Tibial artery (tissue), 4 donors: ENCODE measurements around the gene HTR6.
"Not testable (repeated sequence)": the region's sequence is repeated elsewhere in the genome, so short reads cannot be mapped to it uniquely, and the experiment has no call there.

Source experiments
- DNase-seq, 2 donors: peaks; one replicate each; pipeline ENCODE4 v3.0.0-alpha.2; 2019
- H3K27ac ChIP-seq, 2 donors: fragments of 200-600 bp; sonication (generic) in 1 of 2; 1 replicate in 1 of 2; 2 replicates in 1 of 2; pipeline ENCODE4 v1.5.1; 2018 to 2019; ENCODE audit warnings: mild to moderate bottlenecking in 1 of 2
- H3K27me3 ChIP-seq, 2 donors: fragments of 200-600 bp; sonication (generic) in 1 of 2; one replicate each; pipeline versions ENCODE4 v1.5.1 to v1.6.0; 2016 to 2019
- H3K36me3 ChIP-seq, 3 donors: fragments of 200-600 bp; sonication (generic) in 2 of 3; one replicate each; pipeline ENCODE4 v1.5.1; 2016 to 2019; ENCODE audit warnings: mild to moderate bottlenecking in 2 of 3
- H3K4me1 ChIP-seq, 4 donors: fragments of 200-600 bp; sonication (generic) in 2 of 4; 1 replicate in 3 of 4; 2 replicates in 1 of 4; pipeline ENCODE4 v1.5.1; 2016 to 2019
- H3K4me3 ChIP-seq, 2 donors: fragments of 200-600 bp; sonication (generic) in 1 of 2; 1 replicate in 1 of 2; 2 replicates in 1 of 2; pipeline ENCODE4 v1.5.1; 2018 to 2019; ENCODE audit warnings: mild to moderate bottlenecking in 2 of 2
- H3K9me3 ChIP-seq, 3 donors: fragments of 200-600 bp; sonication (generic) in 1 of 3; one replicate each; pipeline ENCODE4 v1.5.1; 2016 to 2019
- intact Hi-C: fragments of 100-400 bp; cut with DNase I; formaldehyde crosslinking; loops from one replicate; pipeline ENCODE4 v1.15.0; 2023; ENCODE audit warnings: low total_unique reads
- TF ChIP-seq, protein P1 (sequence below), 2 experiments: fragments of 200-600 bp in 1 of 2; fragments of 450-650 bp in 1 of 2; IDR thresholded peaks; one replicate each; pipeline ENCODE4 v1.5.1; 2017 to 2019; ENCODE audit warnings: antibody characterized with exemption in 2 of 2, mild to moderate bottlenecking in 1 of 2, moderate library complexity in 1 of 2

The HTR6 gene

DNA sequence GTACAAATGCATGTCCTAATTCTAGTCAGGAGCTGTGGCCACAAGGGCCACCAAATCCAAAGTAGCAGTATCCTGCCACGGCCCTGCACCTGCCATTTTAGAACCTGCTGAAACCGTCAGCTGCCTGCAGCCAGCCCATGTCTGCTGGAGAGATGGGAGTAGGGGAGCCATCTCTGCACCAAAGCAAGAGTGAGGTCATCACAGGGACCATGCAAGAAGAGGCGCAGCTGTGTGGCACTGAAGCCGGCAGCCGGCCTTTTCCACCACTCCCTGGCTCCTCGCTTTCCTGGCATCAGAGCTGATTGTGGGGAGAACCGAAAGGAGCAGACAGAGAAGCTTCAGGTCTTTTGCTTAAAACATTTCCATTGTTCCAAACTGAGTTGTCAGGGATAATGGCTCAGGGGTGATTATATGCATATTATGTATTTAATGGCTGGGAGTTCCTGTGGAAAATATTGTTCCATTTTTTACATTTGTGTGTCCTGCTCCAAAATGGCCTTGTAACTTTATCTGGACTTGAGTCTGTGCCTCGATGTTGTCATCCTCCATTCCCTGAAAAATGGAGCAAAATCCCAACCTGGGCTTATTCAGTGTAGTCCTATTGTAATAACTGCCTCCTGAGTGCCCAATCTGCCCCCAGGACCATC is 39.3 kb upstream of the HTR6 start:
- H3K4me1 ChIP-seq = peaks cover 0 to 36% (median 10%) of the 10 kb centered on the region in 4 donors
- H3K27me3 ChIP-seq = no peaks in the 10 kb centered on the region
- TF ChIP-seq, protein P1, sequence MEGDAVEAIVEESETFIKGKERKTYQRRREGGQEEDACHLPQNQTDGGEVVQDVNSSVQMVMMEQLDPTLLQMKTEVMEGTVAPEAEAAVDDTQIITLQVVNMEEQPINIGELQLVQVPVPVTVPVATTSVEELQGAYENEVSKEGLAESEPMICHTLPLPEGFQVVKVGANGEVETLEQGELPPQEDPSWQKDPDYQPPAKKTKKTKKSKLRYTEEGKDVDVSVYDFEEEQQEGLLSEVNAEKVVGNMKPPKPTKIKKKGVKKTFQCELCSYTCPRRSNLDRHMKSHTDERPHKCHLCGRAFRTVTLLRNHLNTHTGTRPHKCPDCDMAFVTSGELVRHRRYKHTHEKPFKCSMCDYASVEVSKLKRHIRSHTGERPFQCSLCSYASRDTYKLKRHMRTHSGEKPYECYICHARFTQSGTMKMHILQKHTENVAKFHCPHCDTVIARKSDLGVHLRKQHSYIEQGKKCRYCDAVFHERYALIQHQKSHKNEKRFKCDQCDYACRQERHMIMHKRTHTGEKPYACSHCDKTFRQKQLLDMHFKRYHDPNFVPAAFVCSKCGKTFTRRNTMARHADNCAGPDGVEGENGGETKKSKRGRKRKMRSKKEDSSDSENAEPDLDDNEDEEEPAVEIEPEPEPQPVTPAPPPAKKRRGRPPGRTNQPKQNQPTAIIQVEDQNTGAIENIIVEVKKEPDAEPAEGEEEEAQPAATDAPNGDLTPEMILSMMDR (IDR thresholded peaks at IDR 0.05) = no peak
- H3K27ac ChIP-seq = no peak overlapping the region
- no peak for DNase-seq
- no peak overlapping the region for H3K4me3 ChIP-seq
- no peaks in the 10 kb centered on the region for H3K9me3 ChIP-seq
- intact Hi-C loops = no loop called here
- H3K36me3 ChIP-seq = peaks cover 30 to 56% (median 37%) of the 10 kb centered on the region in 3 donors

GRCh38 chr1:19628879-19629278 is 35.8 kb upstream of the HTR6 start:
- H3K4me3 ChIP-seq = no peak overlapping the region
- no peaks in the 10 kb centered on the region for H3K27me3 ChIP-seq
- peaks cover 25 to 44% (median 32%) of the 10 kb centered on the region in 3 donors for H3K36me3 ChIP-seq
- no peak for DNase-seq
- H3K4me1 ChIP-seq = peaks cover 0 to 13% (median 0%) of the 10 kb centered on the region in 4 donors
- peak overlapping the region in 1 of 2 donors; percentile 40 for H3K27ac ChIP-seq
- H3K9me3 ChIP-seq = no peaks in the 10 kb centered on the region
- TF ChIP-seq, protein P1 (IDR thresholded peaks at IDR 0.05) = no peak
- intact Hi-C loops = no loop called here

DNA sequence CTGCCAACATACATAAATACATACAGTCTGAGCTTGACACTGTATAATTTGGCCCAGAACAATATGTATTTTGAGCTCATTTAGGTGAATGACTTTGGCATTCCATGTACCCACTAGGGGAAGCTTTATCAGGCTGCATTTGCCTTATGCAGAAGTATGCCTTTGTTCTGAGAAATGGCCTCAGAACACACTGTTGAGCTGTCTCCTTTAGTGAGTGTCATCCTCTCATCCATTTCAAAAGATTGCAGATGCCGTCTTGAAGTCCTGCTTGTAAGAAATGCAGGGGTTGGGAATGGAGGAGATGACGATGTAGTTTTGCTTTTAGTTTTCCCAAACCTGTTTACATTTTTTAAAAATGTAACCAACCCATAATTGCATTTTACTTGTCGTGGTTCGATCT is 35.3 kb upstream of the HTR6 start:
- Histone ChIP-seq H3K27ac (no peak overlapping the region), H3K36me3 (peaks cover 21 to 39% (median 30%) of the 10 kb centered on the region in 3 donors), H3K27me3 (no peaks in the 10 kb centered on the region), H3K4me3 (no peak overlapping the region), H3K4me1 (peaks cover 0 to 13% (median 0%) of the 10 kb centered on the region in 4 donors), H3K9me3 (no peaks in the 10 kb centered on the region)
- no peak for DNase-seq
- intact Hi-C loops = no loop called here
- TF ChIP-seq, protein P1 (IDR thresholded peaks at IDR 0.05) = no peak

DNA sequence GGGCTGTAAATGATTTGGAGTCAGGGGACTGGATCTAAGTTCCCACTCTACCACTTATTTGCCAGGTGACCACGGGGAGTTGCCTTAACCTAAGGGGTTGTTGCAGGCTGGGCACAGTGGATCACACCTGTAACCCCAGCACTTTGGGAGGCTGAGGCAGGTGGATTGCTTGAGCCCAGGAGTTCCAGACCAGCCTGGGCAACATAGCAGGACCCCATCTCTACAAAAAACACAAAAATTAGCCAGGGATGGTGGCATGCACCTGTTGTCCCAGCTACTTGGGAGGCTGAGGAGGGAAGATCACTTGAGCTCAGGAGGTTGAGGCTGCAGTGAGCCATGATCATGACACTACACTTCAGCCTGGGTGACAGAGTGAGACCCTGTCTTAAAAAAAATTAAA is 34.5 kb upstream of the HTR6 start:
- H3K4me1 ChIP-seq = peaks cover 0 to 16% (median 0%) of the 10 kb centered on the region in 4 donors
- H3K27ac ChIP-seq, intact Hi-C loops, DNase-seq, H3K4me3 ChIP-seq, H3K27me3 ChIP-seq, H3K9me3 ChIP-seq: not testable (repeated sequence)
- H3K36me3 ChIP-seq = peaks cover 20 to 31% (median 28%) of the 10 kb centered on the region in 3 donors

- Histone ChIP-seq H3K9me3 (no peaks in the 10 kb centered on the region), H3K27me3 (no peaks in the 10 kb centered on the region), H3K36me3 (peaks cover 19 to 24% (median 21%) of the 10 kb centered on the region in 3 donors), H3K4me1 (peaks cover 0 to 23% (median under 1%) of the 10 kb centered on the region in 4 donors), H3K27ac (no peak overlapping the region), H3K4me3 (no peak overlapping the region)
- TF ChIP-seq, protein P1 (IDR thresholded peaks at IDR 0.05) = no peak
- DNase-seq = no peak
- intact Hi-C loops = no loop called here
Observed at GRCh38 chr1:19630720-19631395, 33.8 kb upstream of the HTR6 start.

DNA sequence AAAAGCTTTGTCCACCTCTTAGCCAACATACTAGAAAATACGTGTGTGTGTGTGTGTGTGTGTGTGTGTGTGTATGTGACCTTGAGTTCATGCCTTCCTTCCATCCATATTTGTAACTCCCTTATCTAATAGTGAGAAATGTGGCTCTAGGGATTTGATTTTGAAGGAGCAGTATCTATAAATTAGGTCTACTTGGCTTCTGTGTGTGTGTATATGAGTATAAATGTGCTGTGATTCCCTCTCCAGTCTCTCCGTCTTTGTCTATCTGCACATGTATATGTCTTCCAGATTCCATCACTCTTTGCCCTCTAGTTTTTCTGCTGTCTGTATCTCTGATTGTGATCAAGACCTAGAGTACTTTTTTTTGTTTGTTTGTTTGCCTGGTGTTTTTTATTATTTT is 32.5 kb upstream of the HTR6 start:
- DNase-seq = no peak
- H3K4me3 ChIP-seq = no peak overlapping the region
- H3K9me3 ChIP-seq = no peaks in the 10 kb centered on the region
- H3K27ac ChIP-seq = no peak overlapping the region
- intact Hi-C loops = no loop called here
- TF ChIP-seq, protein P1 (IDR thresholded peaks at IDR 0.05) = no peak
- H3K36me3 ChIP-seq = peaks cover 6 to 10% (median 8%) of the 10 kb centered on the region in 3 donors
- peaks cover 0 to 31% (median 4%) of the 10 kb centered on the region in 4 donors for H3K4me1 ChIP-seq
- no peaks in the 10 kb centered on the region for H3K27me3 ChIP-seq
